Measurements from ENCODE around the gene FAM216A.

Gene FAM216A

DNA sequence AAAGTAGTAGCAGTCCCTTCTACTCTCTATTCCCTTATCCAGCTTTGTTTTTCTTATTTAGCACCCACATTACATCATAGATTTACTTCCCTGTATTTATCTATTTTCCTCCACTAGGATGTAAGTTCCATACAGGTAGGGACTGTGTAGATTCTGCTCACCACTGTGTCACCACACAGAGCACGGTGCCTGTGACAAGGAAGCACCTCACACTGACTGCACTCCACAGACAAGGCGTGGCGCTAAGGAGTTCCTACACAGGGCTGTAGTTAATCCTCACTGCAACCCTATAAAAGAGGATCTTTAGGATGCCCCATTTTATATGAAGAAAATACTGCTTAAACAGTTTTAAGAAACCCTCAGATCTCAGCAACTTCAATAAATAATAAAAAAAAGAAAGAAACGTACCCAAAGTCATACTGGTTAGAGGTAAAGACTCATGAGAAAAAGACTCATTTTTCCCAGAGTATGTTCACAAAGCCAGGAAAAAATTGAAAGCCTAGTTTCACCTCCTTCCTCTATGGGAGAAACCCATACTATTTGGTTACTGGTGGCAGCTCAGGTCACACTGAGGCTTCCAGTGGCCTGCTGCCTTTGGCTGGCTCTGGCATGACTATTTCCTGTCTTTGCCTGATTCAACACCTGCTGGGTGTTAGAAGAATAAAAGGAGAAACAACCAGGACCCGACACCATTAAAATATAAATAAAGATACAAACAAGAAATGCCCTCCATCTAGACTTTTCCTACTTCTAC, 70.4 kb downstream of the FAM216A start:
- DNase-seq (ENCODE audit: low read depth), result no peak
